ENCODE results near the gene HOXA6. TPM values are rescaled to one million over a fixed set of nuclear protein-coding genes. Genes with fewer than 3 reads are reported as not detected.

The HOXA6 gene
- total RNA-seq, 2 donors from 2014 or later, result 6.9 to 7.5 TPM

DNA sequence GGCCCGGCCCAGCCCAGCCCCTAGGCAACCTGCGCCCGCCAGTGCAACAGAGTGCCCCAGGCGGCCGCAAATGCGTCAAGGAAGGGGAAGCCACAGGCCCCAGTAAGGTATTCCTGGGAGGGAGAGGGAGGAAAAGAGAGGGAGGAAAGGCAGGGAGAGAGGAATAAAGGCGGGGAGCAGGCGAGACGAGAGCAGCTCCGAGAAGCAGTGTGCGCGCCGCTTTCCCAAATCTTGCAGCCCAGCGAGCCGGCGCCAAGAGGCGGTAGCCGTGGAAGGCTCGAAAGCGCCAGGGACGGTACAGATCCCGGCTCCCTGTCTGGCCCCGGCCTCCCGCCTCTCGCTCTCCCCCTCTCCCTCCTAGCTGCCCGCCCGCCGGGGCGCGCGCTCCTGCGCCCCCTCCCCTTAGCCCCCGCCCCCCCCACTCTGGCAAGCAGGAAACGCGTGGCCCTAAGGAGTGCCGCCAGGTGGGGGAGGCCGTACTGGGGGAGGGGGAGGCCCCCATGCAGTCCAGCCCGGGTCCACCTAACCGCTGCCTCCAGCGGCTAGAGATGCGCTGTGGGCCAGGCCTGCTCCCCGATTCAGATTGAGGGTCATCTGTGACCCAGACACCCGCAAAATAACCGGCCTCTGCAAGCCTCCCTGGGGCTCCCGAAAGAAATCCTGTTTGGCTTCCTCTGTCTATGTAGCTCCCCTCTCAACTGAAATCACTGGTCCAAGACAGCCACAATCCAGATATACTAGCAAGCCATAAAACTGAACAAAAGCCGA is 22.3 kb upstream of the HOXA6 start:
- no peaks in the 10 kb centered on the region for H3K9me3 ChIP-seq
- H3K27ac ChIP-seq, result peak overlapping the region; percentile 96
- no peaks in the 10 kb centered on the region for H3K36me3 ChIP-seq
- intact Hi-C loops (cut with DNase I), result loop anchor here (5.0 kb wide), 1 partner anchor 968 kb away; the partner anchor contains the start of genes CBX3 and HNRNPA2B1
- H3K4me3 ChIP-seq, result peak overlapping the region; percentile 61 to 80
- DNase-seq (ENCODE audit: low spot score), result no peak
- H3K4me1 ChIP-seq (replicated peaks), result no peaks in the 10 kb centered on the region
- peak in 1 of 4 experiments; percentile 2 for TF ChIP-seq CTCF (IDR thresholded peaks at IDR 0.05)
- TF ChIP-seq POLR2A (IDR thresholded peaks at IDR 0.05), result no peak
- no peak for TF ChIP-seq POLR2AphosphoS5 (IDR thresholded peaks at IDR 0.05)
- no peaks in the 10 kb centered on the region for H3K27me3 ChIP-seq (replicated peaks; ENCODE audit: insufficient read depth)
- WGBS, result 5% methylated on average over 32 of the region's 46 CpGs

DNA sequence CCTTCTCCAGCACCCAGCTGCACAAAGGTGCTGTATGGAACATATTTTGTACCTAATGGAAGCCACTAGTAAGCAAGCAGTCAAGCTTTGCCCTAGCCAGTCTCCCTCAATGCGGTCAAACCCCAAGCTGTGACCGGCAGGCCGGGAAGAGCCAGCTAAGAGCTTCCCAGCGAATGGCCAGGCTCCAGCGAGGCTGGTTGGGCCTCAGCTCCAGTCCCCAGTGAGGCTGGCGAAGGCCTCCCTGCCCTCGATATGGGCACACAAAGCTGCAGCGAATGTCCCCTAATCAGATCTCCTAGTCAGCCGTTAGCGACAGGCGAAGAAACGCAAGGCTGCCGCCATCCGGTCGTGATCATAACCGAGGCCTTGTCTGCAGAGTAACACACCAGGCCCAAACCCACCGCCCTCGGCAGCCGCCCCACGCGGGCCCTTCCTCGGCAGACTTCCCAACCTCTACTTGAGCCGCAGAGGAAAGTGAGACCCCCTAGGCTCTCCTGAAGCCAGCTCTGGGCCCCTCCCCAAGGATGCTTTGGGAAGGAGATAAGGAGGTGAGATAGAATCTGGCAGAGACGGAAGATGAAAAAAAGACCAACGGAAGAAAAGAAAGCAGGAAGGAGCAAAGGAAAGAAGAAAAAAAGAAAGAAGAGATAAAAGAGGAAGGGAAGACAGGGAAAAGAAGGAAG is 20.8 kb upstream of the HOXA6 start:
- intact Hi-C loops (cut with DNase I), result loop anchor here (5.0 kb wide), 1 partner anchor 966 kb away; the partner anchor contains the start of genes CBX3 and HNRNPA2B1
- no peaks in the 10 kb centered on the region for H3K4me1 ChIP-seq (replicated peaks)
- H3K27me3 ChIP-seq (replicated peaks; ENCODE audit: insufficient read depth), result no peaks in the 10 kb centered on the region
- H3K27ac ChIP-seq, result peak overlapping the region; percentile 96
- no peaks in the 10 kb centered on the region for H3K36me3 ChIP-seq
- peak; percentile 79 for DNase-seq (ENCODE audit: low spot score)
- no peaks in the 10 kb centered on the region for H3K9me3 ChIP-seq
- TF ChIP-seq CTCF (IDR thresholded peaks at IDR 0.05), result no peak
- TF ChIP-seq POLR2A (IDR thresholded peaks at IDR 0.05), result peak; percentile 34
- 7% methylated on average over 25 of the region's 25 CpGs for WGBS
- H3K4me3 ChIP-seq, result peak overlapping the region; percentile 61 to 80

- 11% methylated on average over 4 of the region's 4 CpGs for WGBS
Observed at GRCh38 chr7:27167916-27168264, 20.3 kb upstream of the HOXA6 start.

More at GRCh38 chr7:27167916-27168264, 20.3 kb upstream of the HOXA6 start:
- TF ChIP-seq POLR2A (IDR thresholded peaks at IDR 0.05) (no peak), CTCF (IDR thresholded peaks at IDR 0.05) (no peak), POLR2AphosphoS5 (IDR thresholded peaks at IDR 0.05) (no peak)
- Histone ChIP-seq H3K4me1 (replicated peaks) (no peaks in the 10 kb centered on the region), H3K27ac (peak overlapping the region; percentile 96), H3K27me3 (replicated peaks; ENCODE audit: insufficient read depth) (no peaks in the 10 kb centered on the region), H3K9me3 (no peaks in the 10 kb centered on the region), H3K36me3 (no peaks in the 10 kb centered on the region), H3K4me3 (peak overlapping the region; percentile 61 to 80)
- no peak for DNase-seq (ENCODE audit: low spot score)
- intact Hi-C loops (cut with DNase I), result loop anchor here (5.0 kb wide), 1 partner anchor 966 kb away; the partner anchor contains the start of genes CBX3 and HNRNPA2B1
